WTC11 (cell line): ENCODE results near the gene TMEM150B. TPM values are rescaled to one million over a fixed set of nuclear protein-coding genes. Genes with fewer than 3 reads are reported as not detected.

Source experiments
- ATAC-seq: fragments of 200-7000 bp; cut with Tn5 transposase; 2 replicates; pipeline ENCODE4 v1.10.0; 2021; ENCODE audit warnings: mild to moderate bottlenecking, moderate library complexity
- CTCF ChIA-PET: fragments of 300-600 bp; sonication (Branson Sonifier 250); formaldehyde crosslinking; loops from one replicate; lab custom pipeline; 2021; ENCODE audit warnings: antibody characterized with exemption; lab: Charles Lee
- POLR2A ChIA-PET: fragments of 350-600 bp; sonication (Branson Sonifier 250); formaldehyde crosslinking; loops from one replicate; lab custom pipeline; 2021; ENCODE audit warnings: antibody characterized with exemption; lab: Charles Lee
- DNase-seq: peaks from one replicate; pipeline ENCODE4 v3.0.0; 2021; ENCODE audit warnings: low spot score
- H3K27ac Mint-ChIP-seq: 2 replicates; pipeline ENCODE4 v1.8.0; 2021; ENCODE audit warnings: mixed read lengths
- H3K27me3 Mint-ChIP-seq: 2 replicates; pipeline ENCODE4 v1.8.0; 2021; ENCODE audit warnings: low read depth, mild to moderate bottlenecking, moderate library complexity, mixed read lengths
- H3K36me3 Mint-ChIP-seq: 2 replicates; pipeline ENCODE4 v1.8.0; 2021; ENCODE audit warnings: mixed read lengths
- H3K4me1 Mint-ChIP-seq: 2 replicates; pipeline ENCODE4 v1.8.0; 2022; ENCODE audit warnings: mixed read lengths
- H3K4me3 Mint-ChIP-seq: 2 replicates; pipeline ENCODE4 v1.8.0; 2021; ENCODE audit warnings: mild to moderate bottlenecking, moderate library complexity, mixed read lengths
- H3K9me3 Mint-ChIP-seq: 2 replicates; pipeline ENCODE4 v1.8.0; 2021; ENCODE audit warnings: mixed read lengths
- ELF4 ChIP-seq: sonication (generic); formaldehyde crosslinking; IDR thresholded peaks from 2 replicates; pipeline ENCODE4 v1.8.1; 2022; ENCODE audit warnings: low read depth, mild to moderate bottlenecking, moderate library complexity, missing genetic modification reagents
- FOXK1 ChIP-seq: sonication (generic); formaldehyde crosslinking; IDR thresholded peaks from 2 replicates; pipeline ENCODE4 v1.8.0; 2022; ENCODE audit warnings: mild to moderate bottlenecking, moderate library complexity, missing genetic modification reagents
- JUN ChIP-seq: sonication (generic); formaldehyde crosslinking; IDR thresholded peaks from 2 replicates; pipeline ENCODE4 v1.8.0; 2023; ENCODE audit warnings: mild to moderate bottlenecking, missing genetic modification reagents
- KAT7 ChIP-seq: sonication (generic); formaldehyde crosslinking; IDR thresholded peaks from 2 replicates; pipeline ENCODE4 v1.8.1; 2023; ENCODE audit warnings: missing genetic modification reagents, mild to moderate bottlenecking, borderline replicate concordance
- NR2C2 ChIP-seq: sonication (generic); formaldehyde crosslinking; IDR thresholded peaks from 2 replicates; pipeline ENCODE4 v1.8.0; 2022; ENCODE audit warnings: mild to moderate bottlenecking, missing genetic modification reagents
- SMAD3 ChIP-seq: sonication (generic); formaldehyde crosslinking; IDR thresholded peaks from 2 replicates; pipeline ENCODE4 v1.8.0; 2022; ENCODE audit warnings: missing genetic modification reagents, mild to moderate bottlenecking, borderline replicate concordance
- ZBTB21 ChIP-seq: sonication (generic); formaldehyde crosslinking; IDR thresholded peaks from 2 replicates; pipeline ENCODE4 v1.8.1; 2023; ENCODE audit warnings: mild to moderate bottlenecking, missing genetic modification reagents, borderline replicate concordance
- ZNF138 ChIP-seq: sonication (generic); formaldehyde crosslinking; conservative IDR thresholded peaks from 2 replicates; pipeline ENCODE4 v1.8.1; 2022; ENCODE audit warnings: mild to moderate bottlenecking, moderate library complexity, missing genetic modification reagents
- total RNA-seq: library from RNA; stranded (reverse); gene quantifications from 3 replicates; pipeline ENCODE4 v1.2.3, GENCODE V29; 2021
- TF ChIP-seq, protein P1 (sequence below): sonication (generic); formaldehyde crosslinking; IDR thresholded peaks from 2 replicates; pipeline ENCODE4 v1.8.1; 2022; ENCODE audit warnings: low read depth, mild to moderate bottlenecking, moderate library complexity, missing genetic modification reagents, borderline replicate concordance
- TF ChIP-seq, protein P2 (sequence below): sonication (generic); formaldehyde crosslinking; conservative IDR thresholded peaks from 2 replicates; pipeline ENCODE4 v1.8.1; 2023; ENCODE audit warnings: mild to moderate bottlenecking, low read depth, missing genetic modification reagents, moderate library complexity
- TF ChIP-seq, protein P3 (sequence below): sonication (generic); formaldehyde crosslinking; IDR thresholded peaks from 2 replicates; pipeline ENCODE4 v1.8.0; 2022; ENCODE audit warnings: mild to moderate bottlenecking, missing genetic modification reagents
- TF ChIP-seq, protein P4 (sequence below): sonication (generic); formaldehyde crosslinking; IDR thresholded peaks from 2 replicates; pipeline ENCODE4 v1.8.1; 2022; ENCODE audit warnings: low read depth, missing genetic modification reagents, borderline replicate concordance
- TF ChIP-seq, protein P5 (sequence below): sonication (generic); formaldehyde crosslinking; IDR thresholded peaks from 2 replicates; pipeline ENCODE4 v1.8.0; 2023; ENCODE audit warnings: missing genetic modification reagents, mild to moderate bottlenecking, borderline replicate concordance
- TF ChIP-seq, protein P6 (sequence below): sonication (generic); formaldehyde crosslinking; IDR thresholded peaks from 2 replicates; pipeline ENCODE4 v1.8.0; 2023; ENCODE audit warnings: missing genetic modification reagents
- TF ChIP-seq, protein P7 (sequence below): sonication (generic); formaldehyde crosslinking; IDR thresholded peaks from 2 replicates; pipeline ENCODE4 v1.8.0; 2022; ENCODE audit warnings: missing genetic modification reagents
- TF ChIP-seq, protein P8 (sequence below): sonication (generic); formaldehyde crosslinking; IDR thresholded peaks from 2 replicates; pipeline ENCODE4 v1.8.1; 2023; ENCODE audit warnings: mild to moderate bottlenecking, missing genetic modification reagents, moderate library complexity

The TMEM150B gene
- total RNA-seq, 1 experiment from 2014 or later, result 0.44 TPM

GRCh38 chr19:55368701-55369563, 43.8 kb upstream of the TMEM150B start (continued):
- TF ChIP-seq, protein P1, sequence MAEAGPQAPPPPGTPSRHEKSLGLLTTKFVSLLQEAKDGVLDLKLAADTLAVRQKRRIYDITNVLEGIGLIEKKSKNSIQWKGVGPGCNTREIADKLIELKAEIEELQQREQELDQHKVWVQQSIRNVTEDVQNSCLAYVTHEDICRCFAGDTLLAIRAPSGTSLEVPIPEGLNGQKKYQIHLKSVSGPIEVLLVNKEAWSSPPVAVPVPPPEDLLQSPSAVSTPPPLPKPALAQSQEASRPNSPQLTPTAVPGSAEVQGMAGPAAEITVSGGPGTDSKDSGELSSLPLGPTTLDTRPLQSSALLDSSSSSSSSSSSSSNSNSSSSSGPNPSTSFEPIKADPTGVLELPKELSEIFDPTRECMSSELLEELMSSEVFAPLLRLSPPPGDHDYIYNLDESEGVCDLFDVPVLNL (CRISPR knock-in tag), result no peak
- TF ChIP-seq, protein P2, sequence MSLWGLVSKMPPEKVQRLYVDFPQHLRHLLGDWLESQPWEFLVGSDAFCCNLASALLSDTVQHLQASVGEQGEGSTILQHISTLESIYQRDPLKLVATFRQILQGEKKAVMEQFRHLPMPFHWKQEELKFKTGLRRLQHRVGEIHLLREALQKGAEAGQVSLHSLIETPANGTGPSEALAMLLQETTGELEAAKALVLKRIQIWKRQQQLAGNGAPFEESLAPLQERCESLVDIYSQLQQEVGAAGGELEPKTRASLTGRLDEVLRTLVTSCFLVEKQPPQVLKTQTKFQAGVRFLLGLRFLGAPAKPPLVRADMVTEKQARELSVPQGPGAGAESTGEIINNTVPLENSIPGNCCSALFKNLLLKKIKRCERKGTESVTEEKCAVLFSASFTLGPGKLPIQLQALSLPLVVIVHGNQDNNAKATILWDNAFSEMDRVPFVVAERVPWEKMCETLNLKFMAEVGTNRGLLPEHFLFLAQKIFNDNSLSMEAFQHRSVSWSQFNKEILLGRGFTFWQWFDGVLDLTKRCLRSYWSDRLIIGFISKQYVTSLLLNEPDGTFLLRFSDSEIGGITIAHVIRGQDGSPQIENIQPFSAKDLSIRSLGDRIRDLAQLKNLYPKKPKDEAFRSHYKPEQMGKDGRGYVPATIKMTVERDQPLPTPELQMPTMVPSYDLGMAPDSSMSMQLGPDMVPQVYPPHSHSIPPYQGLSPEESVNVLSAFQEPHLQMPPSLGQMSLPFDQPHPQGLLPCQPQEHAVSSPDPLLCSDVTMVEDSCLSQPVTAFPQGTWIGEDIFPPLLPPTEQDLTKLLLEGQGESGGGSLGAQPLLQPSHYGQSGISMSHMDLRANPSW (CRISPR knock-in tag), result no peak
- TF ChIP-seq, protein P3, sequence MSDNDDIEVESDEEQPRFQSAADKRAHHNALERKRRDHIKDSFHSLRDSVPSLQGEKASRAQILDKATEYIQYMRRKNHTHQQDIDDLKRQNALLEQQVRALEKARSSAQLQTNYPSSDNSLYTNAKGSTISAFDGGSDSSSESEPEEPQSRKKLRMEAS (CRISPR knock-in tag), result no peak
- TF ChIP-seq JUN (CRISPR knock-in tag) (no peak), FOXK1 (CRISPR knock-in tag) (no peak), NR2C2 (no peak), SMAD3 (CRISPR knock-in tag) (no peak), ZNF138 (CRISPR knock-in tag) (0 out of 2 replicates have a peak, but pooled peaks have one; percentile 62)
- TF ChIP-seq, protein P4, sequence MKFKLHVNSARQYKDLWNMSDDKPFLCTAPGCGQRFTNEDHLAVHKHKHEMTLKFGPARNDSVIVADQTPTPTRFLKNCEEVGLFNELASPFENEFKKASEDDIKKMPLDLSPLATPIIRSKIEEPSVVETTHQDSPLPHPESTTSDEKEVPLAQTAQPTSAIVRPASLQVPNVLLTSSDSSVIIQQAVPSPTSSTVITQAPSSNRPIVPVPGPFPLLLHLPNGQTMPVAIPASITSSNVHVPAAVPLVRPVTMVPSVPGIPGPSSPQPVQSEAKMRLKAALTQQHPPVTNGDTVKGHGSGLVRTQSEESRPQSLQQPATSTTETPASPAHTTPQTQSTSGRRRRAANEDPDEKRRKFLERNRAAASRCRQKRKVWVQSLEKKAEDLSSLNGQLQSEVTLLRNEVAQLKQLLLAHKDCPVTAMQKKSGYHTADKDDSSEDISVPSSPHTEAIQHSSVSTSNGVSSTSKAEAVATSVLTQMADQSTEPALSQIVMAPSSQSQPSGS (CRISPR knock-in tag), result no peak
- TF ChIP-seq, protein P5, sequence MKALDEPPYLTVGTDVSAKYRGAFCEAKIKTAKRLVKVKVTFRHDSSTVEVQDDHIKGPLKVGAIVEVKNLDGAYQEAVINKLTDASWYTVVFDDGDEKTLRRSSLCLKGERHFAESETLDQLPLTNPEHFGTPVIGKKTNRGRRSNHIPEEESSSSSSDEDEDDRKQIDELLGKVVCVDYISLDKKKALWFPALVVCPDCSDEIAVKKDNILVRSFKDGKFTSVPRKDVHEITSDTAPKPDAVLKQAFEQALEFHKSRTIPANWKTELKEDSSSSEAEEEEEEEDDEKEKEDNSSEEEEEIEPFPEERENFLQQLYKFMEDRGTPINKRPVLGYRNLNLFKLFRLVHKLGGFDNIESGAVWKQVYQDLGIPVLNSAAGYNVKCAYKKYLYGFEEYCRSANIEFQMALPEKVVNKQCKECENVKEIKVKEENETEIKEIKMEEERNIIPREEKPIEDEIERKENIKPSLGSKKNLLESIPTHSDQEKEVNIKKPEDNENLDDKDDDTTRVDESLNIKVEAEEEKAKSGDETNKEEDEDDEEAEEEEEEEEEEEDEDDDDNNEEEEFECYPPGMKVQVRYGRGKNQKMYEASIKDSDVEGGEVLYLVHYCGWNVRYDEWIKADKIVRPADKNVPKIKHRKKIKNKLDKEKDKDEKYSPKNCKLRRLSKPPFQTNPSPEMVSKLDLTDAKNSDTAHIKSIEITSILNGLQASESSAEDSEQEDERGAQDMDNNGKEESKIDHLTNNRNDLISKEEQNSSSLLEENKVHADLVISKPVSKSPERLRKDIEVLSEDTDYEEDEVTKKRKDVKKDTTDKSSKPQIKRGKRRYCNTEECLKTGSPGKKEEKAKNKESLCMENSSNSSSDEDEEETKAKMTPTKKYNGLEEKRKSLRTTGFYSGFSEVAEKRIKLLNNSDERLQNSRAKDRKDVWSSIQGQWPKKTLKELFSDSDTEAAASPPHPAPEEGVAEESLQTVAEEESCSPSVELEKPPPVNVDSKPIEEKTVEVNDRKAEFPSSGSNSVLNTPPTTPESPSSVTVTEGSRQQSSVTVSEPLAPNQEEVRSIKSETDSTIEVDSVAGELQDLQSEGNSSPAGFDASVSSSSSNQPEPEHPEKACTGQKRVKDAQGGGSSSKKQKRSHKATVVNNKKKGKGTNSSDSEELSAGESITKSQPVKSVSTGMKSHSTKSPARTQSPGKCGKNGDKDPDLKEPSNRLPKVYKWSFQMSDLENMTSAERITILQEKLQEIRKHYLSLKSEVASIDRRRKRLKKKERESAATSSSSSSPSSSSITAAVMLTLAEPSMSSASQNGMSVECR, result 0 out of 2 replicates have a peak, but pooled peaks have one; percentile 23
- TF ChIP-seq, protein P6, sequence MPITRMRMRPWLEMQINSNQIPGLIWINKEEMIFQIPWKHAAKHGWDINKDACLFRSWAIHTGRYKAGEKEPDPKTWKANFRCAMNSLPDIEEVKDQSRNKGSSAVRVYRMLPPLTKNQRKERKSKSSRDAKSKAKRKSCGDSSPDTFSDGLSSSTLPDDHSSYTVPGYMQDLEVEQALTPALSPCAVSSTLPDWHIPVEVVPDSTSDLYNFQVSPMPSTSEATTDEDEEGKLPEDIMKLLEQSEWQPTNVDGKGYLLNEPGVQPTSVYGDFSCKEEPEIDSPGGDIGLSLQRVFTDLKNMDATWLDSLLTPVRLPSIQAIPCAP (CRISPR knock-in tag), result no peak

DNA sequence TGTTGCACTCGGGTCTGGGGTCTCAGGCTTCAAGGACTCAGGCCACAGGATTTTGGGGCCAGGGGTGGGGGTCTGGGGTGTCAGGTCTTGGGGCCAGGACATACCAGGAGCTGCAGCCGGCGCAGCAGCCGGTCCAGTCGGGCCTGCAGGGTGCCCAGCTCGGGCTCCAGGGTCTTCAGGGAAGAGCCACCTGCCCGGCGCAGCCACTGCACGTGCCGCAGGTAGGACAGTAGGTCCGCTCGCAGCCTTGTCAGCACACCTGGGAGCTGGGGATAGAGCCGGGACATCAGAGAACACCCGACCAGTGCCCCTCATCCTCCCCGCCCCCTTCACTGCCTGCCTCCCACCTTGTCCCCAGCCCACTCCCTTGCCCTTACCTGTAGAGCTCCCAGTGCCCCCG, 43.0 kb upstream of the TMEM150B start:
- Mint-ChIP-seq H3K36me3 (no peaks in the 10 kb centered on the region), H3K9me3 (no peaks in the 10 kb centered on the region), H3K27me3 (peaks cover 78% of the 10 kb centered on the region), H3K4me3 (no peak overlapping the region; the same call in 1 of the 2 replicates), H3K27ac (no peak overlapping the region), H3K4me1 (peaks cover 11% of the 10 kb centered on the region)
- ATAC-seq (no peak), DNase-seq (no peak)
- ChIA-PET CTCF (interaction anchor here (0.7 to 2.8 kb wide), 8 partner anchors 16 to 227 kb away, joined by 3 to 13 read pairs (median 4); partner anchors contain the start of genes ISOC2 and TMEM238), POLR2A (interaction anchor here (0.6 to 2.9 kb wide), 4 partner anchors 16 to 31 kb away, joined by 3 to 12 read pairs (median 4); partner anchors contain the start of gene KMT5C)
- TF ChIP-seq KAT7 (CRISPR knock-in tag) (no peak), ELF4 (CRISPR knock-in tag) (no peak), ZBTB21 (CRISPR knock-in tag) (no peak)
- TF ChIP-seq, protein P7, sequence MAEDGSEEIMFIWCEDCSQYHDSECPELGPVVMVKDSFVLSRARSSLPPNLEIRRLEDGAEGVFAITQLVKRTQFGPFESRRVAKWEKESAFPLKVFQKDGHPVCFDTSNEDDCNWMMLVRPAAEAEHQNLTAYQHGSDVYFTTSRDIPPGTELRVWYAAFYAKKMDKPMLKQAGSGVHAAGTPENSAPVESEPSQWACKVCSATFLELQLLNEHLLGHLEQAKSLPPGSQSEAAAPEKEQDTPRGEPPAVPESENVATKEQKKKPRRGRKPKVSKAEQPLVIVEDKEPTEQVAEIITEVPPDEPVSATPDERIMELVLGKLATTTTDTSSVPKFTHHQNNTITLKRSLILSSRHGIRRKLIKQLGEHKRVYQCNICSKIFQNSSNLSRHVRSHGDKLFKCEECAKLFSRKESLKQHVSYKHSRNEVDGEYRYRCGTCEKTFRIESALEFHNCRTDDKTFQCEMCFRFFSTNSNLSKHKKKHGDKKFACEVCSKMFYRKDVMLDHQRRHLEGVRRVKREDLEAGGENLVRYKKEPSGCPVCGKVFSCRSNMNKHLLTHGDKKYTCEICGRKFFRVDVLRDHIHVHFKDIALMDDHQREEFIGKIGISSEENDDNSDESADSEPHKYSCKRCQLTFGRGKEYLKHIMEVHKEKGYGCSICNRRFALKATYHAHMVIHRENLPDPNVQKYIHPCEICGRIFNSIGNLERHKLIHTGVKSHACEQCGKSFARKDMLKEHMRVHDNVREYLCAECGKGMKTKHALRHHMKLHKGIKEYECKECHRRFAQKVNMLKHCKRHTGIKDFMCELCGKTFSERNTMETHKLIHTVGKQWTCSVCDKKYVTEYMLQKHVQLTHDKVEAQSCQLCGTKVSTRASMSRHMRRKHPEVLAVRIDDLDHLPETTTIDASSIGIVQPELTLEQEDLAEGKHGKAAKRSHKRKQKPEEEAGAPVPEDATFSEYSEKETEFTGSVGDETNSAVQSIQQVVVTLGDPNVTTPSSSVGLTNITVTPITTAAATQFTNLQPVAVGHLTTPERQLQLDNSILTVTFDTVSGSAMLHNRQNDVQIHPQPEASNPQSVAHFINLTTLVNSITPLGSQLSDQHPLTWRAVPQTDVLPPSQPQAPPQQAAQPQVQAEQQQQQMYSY (CRISPR knock-in tag), result no peak
- TF ChIP-seq, protein P8, sequence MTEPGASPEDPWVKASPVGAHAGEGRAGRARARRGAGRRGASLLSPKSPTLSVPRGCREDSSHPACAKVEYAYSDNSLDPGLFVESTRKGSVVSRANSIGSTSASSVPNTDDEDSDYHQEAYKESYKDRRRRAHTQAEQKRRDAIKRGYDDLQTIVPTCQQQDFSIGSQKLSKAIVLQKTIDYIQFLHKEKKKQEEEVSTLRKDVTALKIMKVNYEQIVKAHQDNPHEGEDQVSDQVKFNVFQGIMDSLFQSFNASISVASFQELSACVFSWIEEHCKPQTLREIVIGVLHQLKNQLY, result no peak
